ENCODE results near the gene ACOT11. TPM values are rescaled to one million over a fixed set of nuclear protein-coding genes. Genes with fewer than 3 reads are reported as not detected.

ACOT11 gene
- total RNA-seq, 2 experiments from 2014 or later = 1.0 to 1.2 TPM

GRCh38 chr1:54651608-54652007, 103.6 kb downstream of the ACOT11 start:
- POLR2A ChIA-PET = no interaction called here
- Mint-ChIP-seq H3K27me3 (peaks cover 14% of the 10 kb centered on the region), H3K27ac (no peak overlapping the region), H3K9me3 (no peaks in the 10 kb centered on the region), H3K36me3 (no peaks in the 10 kb centered on the region), H3K4me1 (no peaks in the 10 kb centered on the region), H3K4me3 (no peak overlapping the region)
- no peak for ATAC-seq (ENCODE audit: low read depth)
- DNase-seq = no peak

- POLR2A ChIA-PET = no interaction called here
- ATAC-seq (ENCODE audit: low read depth) (no peak), DNase-seq (no peak)
- H3K27ac Mint-ChIP-seq = no peak overlapping the region
- H3K9me3 Mint-ChIP-seq = no peaks in the 10 kb centered on the region
- peaks cover 14% of the 10 kb centered on the region for H3K27me3 Mint-ChIP-seq
- no peaks in the 10 kb centered on the region for H3K36me3 Mint-ChIP-seq
- no peaks in the 10 kb centered on the region for H3K4me1 Mint-ChIP-seq
- H3K4me3 Mint-ChIP-seq = no peak overlapping the region
Measured at GRCh38 chr1:54652168-54652567, 104.1 kb downstream of the ACOT11 start.

GRCh38 chr1:54653036-54653435, 105.0 kb downstream of the ACOT11 start:
- DNase-seq (no peak), ATAC-seq (ENCODE audit: low read depth) (no peak)
- no peaks in the 10 kb centered on the region for H3K36me3 Mint-ChIP-seq
- POLR2A ChIA-PET = no interaction called here
- no peaks in the 10 kb centered on the region for H3K9me3 Mint-ChIP-seq
- peaks cover 14% of the 10 kb centered on the region for H3K27me3 Mint-ChIP-seq
- no peaks in the 10 kb centered on the region for H3K4me1 Mint-ChIP-seq
- no peak overlapping the region for H3K4me3 Mint-ChIP-seq
- H3K27ac Mint-ChIP-seq = no peak overlapping the region

GRCh38 chr1:54658164-54658913, 110.3 kb downstream of the ACOT11 start:
- H3K9me3 Mint-ChIP-seq = peaks cover 1% of the 10 kb centered on the region
- POLR2A ChIA-PET = no interaction called here
- DNase-seq (no peak), ATAC-seq (ENCODE audit: low read depth) (no peak)
- H3K27me3 Mint-ChIP-seq = no peaks in the 10 kb centered on the region
- H3K4me3 Mint-ChIP-seq = no peak overlapping the region
- H3K4me1 Mint-ChIP-seq = no peaks in the 10 kb centered on the region
- no peak overlapping the region for H3K27ac Mint-ChIP-seq
- H3K36me3 Mint-ChIP-seq = no peaks in the 10 kb centered on the region

Other genes starting within 250 kb of the ACOT11 start
- 100 to 1,000 TPM; 109 to 126 TPM for gene SSBP3, start 141.8 kb upstream of the ACOT11 start, total RNA-seq
- gene FAM151A, start 75.3 kb downstream of the ACOT11 start, total RNA-seq = not detected
- under 1 TPM in 1 of 2 experiments, not detected in 1; 0.28 TPM for gene MROH7, start 93.6 kb downstream of the ACOT11 start, total RNA-seq
- 10 to 100 TPM; 19.6 to 20.2 TPM for gene TTC4, start 167.6 kb downstream of the ACOT11 start, total RNA-seq
- 1 to 10 TPM; 3.9 to 4.3 TPM for gene PARS2, start 216.3 kb downstream of the ACOT11 start, total RNA-seq